NCI-H2107 (cell line): ENCODE results near the gene AKT3.
"Not testable (repeated sequence)": the region's sequence is repeated elsewhere in the genome, so short reads cannot be mapped to it uniquely, and the experiment has no call there.

Experiments used
- DNase-seq: peaks from one replicate; lab custom pipeline; 2025; lab: John Stamatoyannopoulos, UW

Gene AKT3

GRCh38 chr1:243850202-243850451 is at the start of gene AKT3:
Gene AKT3 (minus strand): TSS chr1:243850243. CDS start chr1:243843170, 7,073 bp downstream.
- no peak for DNase-seq

- DNase-seq: no peak
Observed at GRCh38 chr1:243898278-243898677, 48.2 kb upstream of the AKT3 start.

- DNase-seq: no peak
Observed at GRCh38 chr1:243896313-243896712, 46.3 kb upstream of the AKT3 start.

GRCh38 chr1:243892456-243892855 is 42.4 kb upstream of the AKT3 start:
- DNase-seq: no peak

- no peak for DNase-seq
Observed at GRCh38 chr1:243890576-243890975, 40.5 kb upstream of the AKT3 start.

GRCh38 chr1:243885806-243886205 is 35.8 kb upstream of the AKT3 start:
- no peak for DNase-seq

GRCh38 chr1:243884603-243885002 is 34.6 kb upstream of the AKT3 start:
- DNase-seq: no peak

GRCh38 chr1:243883551-243883950 is 33.5 kb upstream of the AKT3 start:
- no peak for DNase-seq

GRCh38 chr1:243882276-243882675 is 32.2 kb upstream of the AKT3 start:
- no peak for DNase-seq

GRCh38 chr1:243877058-243877457 is 27.0 kb upstream of the AKT3 start:
- not testable (repeated sequence) for DNase-seq

GRCh38 chr1:243855616-243856318 is 5.7 kb upstream of the AKT3 start:
- no peak for DNase-seq

- DNase-seq: no peak
Observed at GRCh38 chr1:243851765-243852164, 1.7 kb upstream of the AKT3 start.

- DNase-seq: no peak
Observed at GRCh38 chr1:243851257-243851756, 1.3 kb upstream of the AKT3 start.

GRCh38 chr1:243850452-243851256 is 611 bp upstream of the AKT3 start:
- DNase-seq: peak; percentile 89

GRCh38 chr1:243849421-243850201 is 432 bp downstream of the AKT3 start:
- DNase-seq: no peak

- DNase-seq: peak; percentile 18
Observed at GRCh38 chr1:243848858-243849420, 1.1 kb downstream of the AKT3 start.

- no peak for DNase-seq
Observed at GRCh38 chr1:243848165-243848857, 1.7 kb downstream of the AKT3 start.

GRCh38 chr1:243846761-243847160 is 3.3 kb downstream of the AKT3 start:
- DNase-seq: no peak

GRCh38 chr1:243845888-243846287 is 4.2 kb downstream of the AKT3 start:
- DNase-seq: no peak

GRCh38 chr1:243844186-243844585 is 5.9 kb downstream of the AKT3 start:
- DNase-seq: no peak

- no peak for DNase-seq
Observed at GRCh38 chr1:243842978-243843511, 7.0 kb downstream of the AKT3 start.
